ENCODE measurements around the gene KRTAP29-1.
"Not testable (repeated sequence)": the region's sequence is repeated elsewhere in the genome, so short reads cannot be mapped to it uniquely, and the experiment has no call there.

Gene KRTAP29-1

DNA sequence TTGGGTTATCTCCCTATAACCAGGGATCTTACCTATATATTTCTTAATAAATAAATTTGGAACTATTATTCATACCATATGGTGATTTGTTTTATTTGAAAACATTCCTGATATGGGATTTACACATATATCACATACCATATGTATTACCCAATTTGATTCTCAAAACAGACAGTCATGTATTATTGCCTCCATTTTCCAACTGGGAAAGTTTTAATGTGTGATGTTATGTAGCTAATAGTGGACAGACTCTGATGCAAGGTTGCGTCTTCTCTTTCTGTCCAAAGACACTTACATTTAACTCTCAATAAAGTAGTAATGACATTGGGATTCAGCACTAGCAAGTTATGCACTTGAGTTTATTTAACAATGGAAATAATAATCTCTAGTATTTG lies 46.4 kb downstream of the KRTAP29-1 start:
- Histone ChIP-seq H3K4me1 (ENCODE audit: control insufficient read depth, insufficient read depth, low read length) (no peaks in the 10 kb centered on the region), H3K36me3 (ENCODE audit: control insufficient read depth, insufficient read depth, low read length) (no peaks in the 10 kb centered on the region), H3K4me3 (ENCODE audit: low read depth, low read length) (no peak overlapping the region), H3K27ac (ENCODE audit: low read depth, low read length) (no peak overlapping the region), H3K9me3 (ENCODE audit: control insufficient read depth, insufficient read depth, low read depth, low read length) (no peaks in the 10 kb centered on the region), H3K27me3 (ENCODE audit: control insufficient read depth, insufficient read depth, low read length) (peaks cover 44% of the 10 kb centered on the region), H3K9ac (ENCODE audit: low read length) (no peak overlapping the region)

GRCh38 chr17:41255381-41256290 lies 47.0 kb downstream of the KRTAP29-1 start, which contains the start of gene KRTAP9-9:
Gene KRTAP9-9, plus strand, starts transcription at chr17:41255384.
- H3K27me3 ChIP-seq (ENCODE audit: control insufficient read depth, insufficient read depth, low read length), result peaks cover 46% of the 10 kb centered on the region
- not testable (repeated sequence) for H3K9me3 ChIP-seq (ENCODE audit: control insufficient read depth, insufficient read depth, low read depth, low read length); H3K4me3 ChIP-seq (ENCODE audit: low read depth, low read length)

DNA sequence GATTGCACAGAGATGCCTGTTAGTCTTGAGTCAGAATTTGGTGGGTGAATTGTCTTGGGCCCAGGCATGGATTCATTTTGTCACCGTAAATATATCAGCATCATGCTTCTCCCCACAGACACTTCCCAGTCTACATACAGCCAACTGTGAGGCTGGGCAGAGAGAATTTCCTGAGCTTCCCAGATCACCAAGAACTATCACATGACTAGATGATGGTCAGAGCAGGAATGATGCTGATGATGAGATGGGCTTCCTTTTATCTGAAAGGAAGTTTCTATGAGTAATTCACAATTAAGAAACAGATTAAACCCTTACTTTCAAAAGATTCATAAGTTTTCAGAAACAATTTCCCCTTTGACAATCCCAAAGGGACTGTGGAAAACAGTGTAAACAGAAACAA lies 47.8 kb downstream of the KRTAP29-1 start:
- Histone ChIP-seq H3K9me3 (ENCODE audit: control insufficient read depth, insufficient read depth, low read depth, low read length) (no peaks in the 10 kb centered on the region), H3K36me3 (ENCODE audit: control insufficient read depth, insufficient read depth, low read length) (no peaks in the 10 kb centered on the region), H3K4me3 (ENCODE audit: low read depth, low read length) (no peak overlapping the region), H3K27me3 (ENCODE audit: control insufficient read depth, insufficient read depth, low read length) (peaks cover 48% of the 10 kb centered on the region), H3K27ac (ENCODE audit: low read depth, low read length) (no peak overlapping the region), H3K9ac (ENCODE audit: low read length) (no peak overlapping the region), H3K4me1 (ENCODE audit: control insufficient read depth, insufficient read depth, low read length) (no peaks in the 10 kb centered on the region)

More at GRCh38 chr17:41255381-41256290, 47.0 kb downstream of the KRTAP29-1 start, which contains the start of gene KRTAP9-9:
- H3K4me1 ChIP-seq (ENCODE audit: control insufficient read depth, insufficient read depth, low read length); H3K36me3 ChIP-seq (ENCODE audit: control insufficient read depth, insufficient read depth, low read length); H3K27ac ChIP-seq (ENCODE audit: low read depth, low read length); H3K9ac ChIP-seq (ENCODE audit: low read length): not testable (repeated sequence)

Measured in HUES6 (cell line).